ENCODE results near the gene ALDH16A1.
A peak's percentile ranks its signal among the peaks of the same experiment; 100 is the strongest.

Gene ALDH16A1

DNA sequence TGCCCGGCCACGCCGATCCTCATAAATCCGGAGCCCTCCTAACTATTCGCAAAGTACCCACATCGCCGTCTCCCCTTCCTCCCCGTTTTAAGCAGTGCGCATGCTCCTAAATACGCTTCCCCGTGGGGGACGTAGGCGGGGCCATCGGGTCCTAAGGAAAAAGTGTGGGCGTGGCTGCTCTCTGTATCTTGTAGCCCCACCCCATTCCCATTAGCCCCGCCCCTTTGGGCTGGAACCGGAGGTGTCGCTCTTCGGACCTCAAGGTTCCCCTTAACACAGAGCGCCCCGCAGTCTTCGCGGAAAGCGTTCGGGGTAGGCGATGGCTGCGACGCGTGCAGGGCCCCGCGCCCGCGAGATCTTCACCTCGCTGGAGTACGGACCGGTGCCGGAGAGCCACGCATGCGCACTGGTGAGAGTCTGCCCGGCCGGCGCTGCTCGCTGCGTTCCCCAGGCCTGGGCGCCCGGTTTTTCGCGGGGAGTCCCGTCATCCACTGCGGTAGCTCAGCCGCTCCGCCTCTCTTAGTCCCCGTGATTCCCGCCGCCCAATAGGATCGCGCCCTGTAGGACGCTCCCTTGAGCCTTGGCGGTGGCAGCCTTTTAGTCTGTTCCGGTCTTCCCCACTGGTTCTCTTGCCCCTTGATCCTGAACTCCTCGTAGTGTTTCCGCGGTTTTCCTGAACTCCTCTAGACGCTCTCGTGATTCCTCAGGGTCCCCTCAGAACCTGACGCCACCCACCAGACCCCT, at the start of gene ALDH16A1:
Gene ALDH16A1 (plus strand): TSS at position 213 of the 744 bp plus-strand sequence. CDS start 107 bp downstream, at position 320.
- DNase-seq, result peak; percentile 77 to 99 (median 97)

DNA sequence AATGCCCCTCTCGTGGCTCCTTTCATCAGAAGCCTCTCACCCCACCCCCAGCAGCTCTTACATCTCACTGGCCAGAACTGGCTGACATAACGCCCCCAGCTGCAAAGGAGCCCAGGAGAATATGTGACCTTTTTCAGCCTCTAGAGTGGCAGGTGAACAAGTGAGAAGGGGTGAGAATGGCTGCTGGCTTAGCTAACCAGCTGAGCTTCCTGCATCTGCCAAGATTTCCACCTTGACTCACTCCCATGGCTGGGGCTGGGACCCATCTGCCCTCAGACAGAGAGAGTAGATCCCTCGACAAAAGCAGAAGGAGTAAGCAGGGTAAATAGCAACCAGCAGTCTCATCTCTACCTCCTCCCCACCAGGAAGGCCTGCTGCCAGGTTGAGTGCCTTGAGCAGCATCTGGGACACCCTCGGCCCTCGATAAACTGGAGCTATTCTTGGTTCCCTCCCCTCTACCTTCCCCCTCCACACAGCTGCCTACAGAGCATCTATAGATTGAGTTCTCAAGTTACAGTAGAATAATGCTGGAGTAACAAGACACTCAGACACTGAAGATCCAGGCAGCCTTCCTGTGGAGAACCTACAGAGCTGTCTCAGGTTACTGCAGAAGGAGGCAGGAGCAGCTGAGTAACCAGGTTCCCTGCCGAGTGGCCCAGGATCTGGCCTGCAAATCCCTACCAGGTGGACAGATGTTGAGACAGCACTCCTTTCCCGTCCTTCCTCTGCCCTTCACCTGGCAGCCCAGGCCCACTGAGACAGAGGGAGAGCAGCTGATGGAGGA, 49.4 kb upstream of the ALDH16A1 start:
- DNase-seq, result no peak

DNA sequence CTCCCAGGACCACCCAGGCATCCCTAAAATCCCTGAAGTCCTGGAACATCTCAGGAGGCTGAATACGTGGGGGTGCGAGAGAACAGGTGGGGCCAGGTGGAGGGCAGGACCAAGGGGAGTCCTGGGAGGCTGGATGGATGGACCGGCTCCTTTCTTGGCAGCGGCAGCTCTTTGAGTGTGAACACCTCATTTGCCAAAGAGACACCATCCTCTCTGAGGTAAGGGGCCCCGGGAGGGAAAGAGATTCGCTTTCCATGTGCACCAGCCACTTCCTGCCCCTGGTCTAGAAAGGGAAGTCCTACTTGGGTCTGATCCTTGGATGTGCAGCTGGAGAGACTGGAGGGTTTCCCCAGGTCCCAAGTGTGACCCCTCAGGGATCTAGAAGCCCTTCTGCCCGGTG, 45.9 kb upstream of the ALDH16A1 start:
- DNase-seq, result no peak

DNA sequence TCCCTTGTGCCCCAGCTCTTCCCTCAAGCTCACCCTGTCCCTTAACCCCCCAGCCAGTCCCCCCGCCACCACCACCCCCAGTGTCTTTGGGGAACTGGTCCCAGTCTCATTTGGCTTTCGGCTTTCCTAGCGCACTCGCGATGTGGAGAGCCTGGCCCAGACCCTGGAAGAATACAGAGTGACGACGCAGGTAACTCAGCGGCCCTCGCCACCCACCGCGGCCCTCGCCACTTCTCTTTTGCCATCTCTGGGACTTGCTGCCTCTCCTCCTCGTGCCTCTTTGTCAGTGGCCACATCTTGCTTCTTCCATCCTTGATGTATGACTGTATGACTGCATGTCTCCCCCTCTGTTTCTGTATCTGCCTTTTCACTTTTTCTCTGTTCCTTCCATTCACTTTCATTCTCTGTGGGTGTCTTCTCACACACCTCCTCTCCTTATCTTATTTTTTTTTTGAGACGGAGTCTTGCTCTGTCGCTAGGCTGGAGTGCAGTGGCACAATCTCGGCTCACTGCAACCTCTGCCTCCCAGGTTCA, 45.5 kb upstream of the ALDH16A1 start:
- DNase-seq, result no peak

DNA sequence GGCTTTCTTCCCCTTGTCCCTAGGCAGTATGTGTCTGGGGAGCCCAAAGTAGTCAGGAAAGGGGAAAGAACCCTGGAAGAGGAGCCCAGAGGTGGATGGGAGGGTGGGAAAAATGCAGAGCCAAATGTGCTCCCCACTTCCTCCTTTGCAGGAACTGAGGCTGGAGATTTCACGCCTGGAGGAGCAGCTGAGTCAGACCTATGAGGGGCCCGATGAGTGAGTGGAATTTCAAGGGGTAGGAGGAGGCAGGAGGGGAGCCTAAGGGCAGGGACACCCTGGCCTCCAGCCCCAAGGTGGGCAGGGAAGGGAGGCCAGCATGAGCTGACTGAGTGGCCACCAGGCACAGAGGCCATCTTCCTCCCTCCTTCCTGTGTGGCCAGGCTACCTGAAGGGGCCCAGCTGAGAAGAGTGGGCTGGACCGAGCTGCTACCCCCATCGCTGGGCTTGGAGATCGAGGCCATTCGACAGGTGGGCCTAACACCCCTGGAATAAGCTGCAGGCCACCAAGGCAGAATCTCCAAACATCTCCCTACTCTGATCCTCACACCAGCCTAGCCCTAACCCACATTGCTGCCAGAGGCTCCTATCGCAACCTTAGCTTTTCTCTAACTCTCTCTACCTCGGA, 44.1 kb upstream of the ALDH16A1 start:
- no peak for DNase-seq

DNA sequence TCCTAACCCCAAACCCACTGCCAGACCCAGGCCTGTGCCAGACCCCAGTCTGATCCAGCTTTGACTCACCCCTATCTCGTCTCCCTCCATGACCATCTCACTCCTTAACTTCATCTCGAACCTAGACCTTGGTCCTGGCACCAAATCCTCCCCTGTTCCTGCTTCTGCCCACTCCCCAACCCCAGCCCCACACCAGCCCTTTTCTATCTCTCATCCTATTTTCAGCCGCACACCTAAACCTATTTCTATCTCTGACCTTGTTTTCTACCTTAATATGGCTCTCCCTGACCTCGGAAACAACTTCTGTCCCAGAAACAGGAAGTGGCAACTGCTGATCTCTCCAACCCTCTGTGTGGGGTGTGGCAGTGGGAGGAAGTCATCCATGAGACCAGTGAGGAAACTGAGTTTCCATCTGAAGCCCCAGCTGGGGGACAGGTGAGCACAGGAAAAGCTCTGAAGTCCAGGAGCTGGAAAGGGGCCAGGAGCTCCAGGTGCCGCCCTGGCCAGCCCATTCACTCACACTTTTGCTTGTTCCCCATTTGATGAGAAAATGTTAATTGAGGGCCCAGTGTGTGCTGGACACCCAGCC, 43.5 kb upstream of the ALDH16A1 start:
- DNase-seq, result no peak

DNA sequence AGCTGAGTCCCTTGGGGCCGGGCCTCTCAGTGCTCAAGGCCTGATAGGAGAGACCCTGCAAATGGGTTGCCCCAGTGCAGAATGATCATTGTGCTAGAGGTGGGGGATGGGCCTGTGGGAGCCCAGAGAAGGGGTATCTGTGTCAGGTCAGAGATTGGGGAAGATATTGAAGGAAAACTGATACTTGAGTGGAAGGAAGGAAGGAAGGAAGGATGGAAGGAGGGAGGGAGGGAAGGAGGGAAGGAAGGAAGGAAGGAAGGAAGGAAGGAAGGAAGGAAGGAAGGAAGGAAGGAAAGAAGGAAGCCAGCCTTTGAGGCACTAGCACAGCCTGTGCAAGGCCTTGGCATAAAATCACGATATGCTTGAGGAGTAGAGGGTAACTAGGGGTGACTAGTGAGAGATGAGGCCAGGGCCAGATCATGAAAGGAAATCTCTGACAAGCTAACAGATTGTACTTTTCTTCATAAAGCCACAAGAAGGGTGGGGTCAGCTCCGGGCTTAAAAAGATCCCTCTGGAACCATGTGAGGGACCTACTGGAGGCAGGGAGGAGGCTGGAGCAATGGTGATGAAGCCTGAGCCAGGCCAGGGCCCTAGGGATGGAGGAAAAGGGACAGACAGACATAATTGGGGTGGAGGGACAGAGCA, 41.2 kb upstream of the ALDH16A1 start:
- DNase-seq, result no peak

DNA sequence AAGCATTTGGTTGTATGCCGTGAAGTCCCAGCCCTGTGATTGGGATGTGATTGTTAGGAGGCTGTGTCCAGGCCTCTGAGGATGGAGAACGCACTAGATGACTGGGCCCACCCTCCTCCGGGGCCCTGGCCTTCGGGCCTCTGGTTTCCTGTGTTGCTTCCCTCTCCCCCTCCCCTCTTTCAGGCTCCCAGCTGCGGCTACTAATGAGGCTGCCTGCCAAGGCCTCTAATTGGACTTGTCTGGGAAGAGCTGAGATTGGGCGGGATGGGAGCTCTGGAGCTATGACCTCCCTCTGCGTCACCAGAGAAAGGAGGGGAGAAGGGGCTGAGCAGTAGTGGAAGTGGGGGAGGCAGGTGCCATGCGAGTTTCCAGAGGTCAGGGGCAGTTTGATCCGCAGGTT, 39.7 kb upstream of the ALDH16A1 start:
- no peak for DNase-seq

DNA sequence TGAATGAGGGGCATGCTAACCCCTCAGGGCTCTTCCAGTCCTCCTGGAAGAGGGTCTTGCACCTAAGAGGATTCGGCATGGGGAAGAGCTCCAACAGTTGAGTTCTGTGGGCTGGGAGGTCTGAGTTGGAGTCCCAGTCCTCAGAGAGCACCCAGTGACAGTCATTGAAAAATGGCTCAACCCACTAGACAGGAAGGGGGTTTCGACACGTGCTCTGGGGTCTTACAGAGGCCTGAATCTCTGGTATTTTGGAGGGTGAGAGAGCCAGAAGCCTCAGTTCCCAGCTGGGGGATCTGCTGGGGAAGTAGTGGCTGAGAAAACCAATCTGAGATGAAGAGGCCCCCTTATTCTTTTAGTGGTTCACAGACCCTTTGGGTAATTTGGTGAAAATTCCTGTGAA, 38.8 kb upstream of the ALDH16A1 start:
- no peak for DNase-seq

DNA sequence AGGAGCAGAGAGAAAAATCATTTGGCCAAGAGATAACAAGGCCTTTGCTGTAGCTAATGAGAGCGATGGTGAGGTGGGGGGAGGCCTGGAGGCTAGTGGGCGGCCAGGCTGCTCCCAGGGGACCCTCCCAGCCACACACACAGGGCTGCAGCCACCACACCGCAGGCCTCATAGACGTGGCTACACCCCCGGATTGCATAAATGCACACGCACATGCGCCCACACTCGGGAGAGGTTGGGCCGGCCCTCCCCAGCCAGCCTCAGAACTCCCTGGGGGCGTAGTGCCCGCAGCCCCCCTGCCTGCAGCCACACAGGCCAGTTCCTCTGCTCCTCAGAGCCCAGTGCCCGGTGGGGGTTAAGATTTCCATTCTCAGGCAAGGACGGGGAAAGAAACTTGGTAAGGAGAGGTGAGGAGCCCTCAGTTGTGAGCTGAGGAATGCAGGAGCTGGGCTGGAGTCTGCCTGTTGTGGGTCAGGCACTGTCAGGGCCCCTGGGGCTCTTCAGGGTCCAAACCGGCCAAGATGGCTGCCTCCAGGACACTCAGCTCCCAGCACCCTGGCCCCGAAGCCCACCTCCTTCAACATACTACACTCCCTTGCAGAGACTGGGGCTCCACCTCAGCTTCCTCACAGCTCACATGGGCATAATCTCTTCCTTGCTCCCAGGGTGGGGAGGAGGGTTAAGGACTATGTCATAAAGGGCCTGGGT, 37.8 kb upstream of the ALDH16A1 start:
- peak in 1 of 58 donors; percentile 11 for DNase-seq

DNA sequence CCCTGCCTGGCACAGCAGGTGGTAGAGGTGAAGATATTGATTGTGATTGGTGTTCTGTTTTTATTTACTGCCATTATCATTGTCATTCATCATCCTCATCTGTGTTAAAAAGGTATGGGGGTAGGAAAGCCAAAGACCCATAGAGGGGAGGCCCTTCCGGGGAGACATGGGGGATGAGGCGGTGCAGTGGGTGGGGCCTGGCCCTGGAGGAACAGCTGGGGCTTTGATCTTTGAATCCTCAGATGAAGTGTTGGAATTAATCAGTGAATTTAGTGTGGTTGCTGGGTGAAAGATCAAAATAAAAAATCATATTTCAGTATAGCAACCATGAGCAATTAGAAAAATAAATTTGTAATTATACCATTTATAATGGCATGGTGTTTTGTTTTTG, 37.2 kb upstream of the ALDH16A1 start:
- no peak for DNase-seq

DNA sequence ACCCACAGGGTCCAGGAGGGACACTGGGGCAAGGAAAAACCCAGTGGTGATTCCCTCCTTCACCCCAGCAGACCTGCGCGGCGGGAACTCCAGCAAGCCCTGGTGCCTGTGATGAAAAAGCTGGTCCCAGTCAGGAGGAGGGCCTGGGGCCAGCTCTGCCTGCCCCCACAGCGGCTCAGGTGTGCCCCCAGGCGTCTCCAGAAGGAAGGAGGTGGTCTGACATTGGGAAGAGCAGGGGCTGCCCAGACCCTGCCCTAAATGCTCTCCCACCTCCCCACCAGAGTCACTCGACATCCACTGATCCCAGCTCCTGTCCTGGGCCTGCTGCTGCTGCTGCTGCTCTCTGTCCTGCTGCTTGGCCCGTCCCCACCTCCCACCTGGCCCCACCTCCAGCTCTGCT, 35.9 kb upstream of the ALDH16A1 start:
- no peak for DNase-seq

DNA sequence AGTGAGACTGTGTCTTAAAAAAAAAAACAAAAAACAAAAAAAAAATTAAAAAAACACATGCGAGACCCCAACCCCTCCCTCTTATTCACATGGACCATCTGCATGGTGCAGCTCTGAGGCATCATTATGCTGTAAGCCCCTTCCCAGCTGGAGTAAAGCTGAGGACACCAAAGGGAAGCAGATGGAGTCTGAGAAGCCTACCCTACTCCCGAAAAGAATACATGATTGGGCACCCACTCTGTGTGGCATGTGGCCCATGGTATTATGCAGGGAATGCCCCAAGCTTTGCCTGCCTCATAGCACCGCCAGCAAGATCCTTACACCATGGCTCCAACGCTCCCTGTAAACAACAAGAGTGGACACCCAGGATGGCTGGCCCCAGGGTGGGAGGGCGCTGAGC, 34.5 kb upstream of the ALDH16A1 start:
- no peak for DNase-seq

DNA sequence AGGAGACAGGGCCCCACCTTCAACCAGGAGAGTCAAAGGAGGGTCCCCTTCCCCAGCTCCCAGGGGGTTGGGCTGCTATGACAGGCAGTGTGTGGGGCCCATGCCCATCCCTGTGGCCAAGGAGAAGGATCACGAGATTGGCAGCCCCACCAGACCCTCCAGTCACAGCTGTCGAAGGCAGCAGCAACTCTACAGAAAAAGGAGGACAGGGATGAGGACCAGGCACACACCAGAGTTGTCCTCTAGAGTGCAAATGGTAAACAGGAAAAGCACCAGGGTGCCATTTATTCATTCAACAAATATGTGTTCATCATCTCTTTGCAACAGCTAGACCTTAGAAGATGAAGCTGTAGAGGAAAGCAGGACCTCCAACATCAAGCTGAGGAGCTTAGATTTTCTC, 33.9 kb upstream of the ALDH16A1 start:
- no peak for DNase-seq

DNA sequence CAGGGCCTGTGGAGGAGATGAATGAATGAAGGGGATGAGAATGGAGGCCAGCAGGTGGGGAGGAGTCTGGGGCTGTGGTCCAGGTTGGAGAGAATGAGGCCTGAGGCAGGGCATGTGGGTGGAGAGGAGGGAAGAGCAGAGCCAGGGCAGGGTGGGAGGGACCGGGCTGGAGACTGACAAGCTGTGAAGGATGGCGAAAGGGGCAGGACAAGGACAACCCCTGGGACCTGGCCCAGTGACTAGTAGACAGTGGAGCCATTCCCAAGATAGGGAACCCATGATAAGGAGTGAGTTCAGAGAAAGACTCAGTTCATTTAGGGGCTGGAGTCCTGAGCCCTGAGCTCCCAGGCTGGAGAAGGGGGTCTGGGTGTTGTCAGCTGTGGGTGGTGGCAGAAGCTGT, 32.8 kb upstream of the ALDH16A1 start:
- DNase-seq, result no peak

DNA sequence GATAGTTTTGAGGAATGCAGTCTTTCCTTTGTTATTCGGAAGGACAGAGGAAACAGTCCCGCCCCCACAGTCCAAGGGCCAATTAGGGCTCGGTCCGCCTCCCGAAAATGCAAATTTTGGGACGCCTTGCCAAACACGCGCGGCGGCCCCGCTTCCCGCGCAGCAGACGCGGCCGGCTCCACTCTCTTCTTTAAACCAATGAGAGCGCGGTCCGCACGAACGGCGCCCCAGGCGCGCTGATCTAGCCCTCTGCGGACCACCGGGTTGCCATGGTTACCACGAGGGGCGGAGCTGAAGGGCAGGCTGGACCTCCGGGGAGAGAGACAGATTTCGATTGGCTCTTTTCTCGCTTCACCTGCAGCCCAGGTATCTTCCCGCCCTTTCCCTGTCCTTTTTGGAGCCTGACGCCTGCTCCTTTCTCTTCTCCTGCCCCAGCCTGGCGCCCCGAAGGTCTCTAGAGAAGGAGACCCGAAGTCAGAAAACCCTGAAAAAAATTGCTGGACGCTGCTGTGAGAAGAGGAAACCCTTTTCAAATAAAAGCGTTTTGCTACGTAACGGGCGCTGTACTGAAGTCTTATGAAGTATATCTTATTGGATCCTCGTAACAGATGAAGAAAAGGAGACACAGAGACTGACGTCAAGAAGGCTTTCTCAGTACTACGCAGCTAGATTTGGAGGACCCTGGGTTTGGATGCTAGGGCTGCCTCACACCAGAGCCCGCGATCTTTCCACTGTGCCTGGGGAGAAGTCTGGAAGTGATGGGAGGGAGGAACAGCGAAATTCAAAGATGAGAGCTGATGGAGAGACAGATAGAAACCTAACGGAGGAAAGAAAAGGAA, 31.8 kb upstream of the ALDH16A1 start:
- DNase-seq, result peak in 7 of 58 donors; percentile 8 to 36 (median 24)

DNA sequence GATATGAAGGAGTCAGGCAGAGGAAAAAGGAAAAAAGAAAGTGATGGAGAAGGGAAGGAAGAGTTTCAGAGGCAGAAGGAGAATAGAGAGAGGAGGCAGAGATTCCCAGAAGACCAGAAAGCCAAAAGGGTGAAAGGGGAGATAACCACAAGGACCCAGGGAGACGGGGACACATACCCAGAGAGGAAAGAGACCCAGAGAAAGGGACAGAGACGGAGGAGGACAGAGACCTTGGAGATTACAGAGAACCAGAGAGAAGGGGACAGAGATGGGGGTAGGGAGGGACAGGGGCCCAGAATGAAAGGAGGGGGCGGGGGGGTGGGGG, 31.2 kb upstream of the ALDH16A1 start:
- DNase-seq, result no peak

DNA sequence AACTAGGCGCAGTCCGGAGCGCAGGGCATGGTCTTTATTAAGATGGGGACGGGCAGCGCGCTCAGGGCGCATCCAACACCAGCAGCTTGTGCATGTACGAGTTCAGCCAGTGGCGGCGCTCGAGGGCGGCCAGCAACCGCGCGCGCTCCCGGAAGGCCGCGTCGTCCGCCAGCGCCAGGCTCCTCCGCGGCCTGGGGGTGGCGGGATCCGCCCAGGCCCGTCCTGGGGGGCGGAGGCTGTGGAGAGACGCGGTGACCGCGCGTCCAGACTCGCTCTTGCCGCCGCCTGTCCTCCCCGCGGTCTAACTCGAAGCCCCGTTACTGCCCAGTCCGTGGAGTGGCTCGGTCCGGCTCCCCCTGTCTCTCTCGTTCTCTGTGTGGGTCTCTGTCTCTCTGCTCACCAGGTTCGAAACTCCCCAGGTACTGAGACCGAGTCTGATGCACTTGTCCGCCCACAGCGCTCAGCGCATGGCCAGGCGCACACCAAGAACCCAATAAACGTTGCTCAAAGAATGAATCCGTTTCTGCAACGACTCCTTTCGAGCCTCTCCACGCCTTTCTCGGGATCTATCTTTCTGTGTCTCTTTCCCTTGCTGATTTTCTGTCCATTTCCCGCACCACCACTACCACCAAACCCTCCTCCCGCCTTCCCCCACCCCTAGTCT, 30.5 kb upstream of the ALDH16A1 start:
- peak in 8 of 58 donors; percentile 5 to 45 (median 10) for DNase-seq
